GM12872 (cell line): Measurements from ENCODE around the gene CASZ1.

Experiments
- CTCF ChIP-seq: IDR thresholded peaks from 3 replicates; pipeline ENCODE4 v1.5.1; 2011; ENCODE audit warnings: low read depth, mild to moderate bottlenecking, low read length, moderate library complexity; ENCODE audit not compliant: insufficient read depth

CASZ1 gene

GRCh38 chr1:10796029-10796944 is at the start of gene CASZ1:
CASZ1 (minus strand) TSS chr1:10796646; CDS start chr1:10693889, 102,757 bp downstream.
- no peak for TF ChIP-seq CTCF

- TF ChIP-seq CTCF, result no peak
Measured at GRCh38 chr1:10843697-10844096, 47.3 kb upstream of the CASZ1 start.

GRCh38 chr1:10841118-10841517 is 44.7 kb upstream of the CASZ1 start:
- no peak for TF ChIP-seq CTCF

- TF ChIP-seq CTCF, result no peak
Measured at GRCh38 chr1:10839188-10839770, 42.8 kb upstream of the CASZ1 start.

GRCh38 chr1:10838541-10838940 is 42.1 kb upstream of the CASZ1 start:
- TF ChIP-seq CTCF, result no peak

- TF ChIP-seq CTCF, result no peak
Measured at GRCh38 chr1:10836726-10837125, 40.3 kb upstream of the CASZ1 start.

GRCh38 chr1:10835822-10836421 is 39.5 kb upstream of the CASZ1 start:
- TF ChIP-seq CTCF, result no peak
